IPS-18a (cell line): ENCODE measurements around the gene ATP2A1.
A peak's percentile ranks its signal among the peaks of the same experiment; 100 is the strongest.

Source experiments
- H3K27ac ChIP-seq: one replicate; pipeline ENCODE4 v1.5.1; 2013; ENCODE audit warnings: low read length
- H3K27me3 ChIP-seq: one replicate; pipeline ENCODE4 v1.6.1; 2013; ENCODE audit warnings: mild to moderate bottlenecking, low read length; ENCODE audit not compliant: control insufficient read depth, insufficient read depth
- H3K36me3 ChIP-seq: one replicate; pipeline ENCODE4 v1.6.1; 2013; ENCODE audit warnings: low read depth, low read length; ENCODE audit not compliant: control insufficient read depth
- H3K4me1 ChIP-seq: one replicate; pipeline ENCODE4 v1.6.1; 2013; ENCODE audit warnings: low read depth, low read length; ENCODE audit not compliant: control insufficient read depth
- H3K4me3 ChIP-seq: one replicate; pipeline ENCODE4 v1.5.1; 2013; ENCODE audit warnings: low read length
- H3K9ac ChIP-seq: one replicate; pipeline ENCODE4 v1.6.1; 2013; ENCODE audit warnings: mild to moderate bottlenecking, low read length, moderate library complexity
- H3K9me3 ChIP-seq: one replicate; pipeline ENCODE4 v1.6.1; 2013; ENCODE audit warnings: low read depth, low read length; ENCODE audit not compliant: control insufficient read depth

The ATP2A1 gene

GRCh38 chr16:28878083-28878926 is at the start of gene ATP2A1:
ATP2A1 (plus strand) TSS chr16:28878488; CDS start chr16:28878672, 184 bp downstream.
- Histone ChIP-seq H3K9ac (peak within 1 kb of the TSS; percentile 64), H3K4me3 (peak within 1 kb of the TSS; percentile 71), H3K27me3 (peaks cover 11% of the 10 kb centered on the region), H3K4me1 (peaks cover 7% of the 10 kb centered on the region), H3K36me3 (peaks cover 6% of the 10 kb centered on the region), H3K9me3 (no peaks in the 10 kb centered on the region), H3K27ac (no peak within 1 kb of the TSS)

DNA sequence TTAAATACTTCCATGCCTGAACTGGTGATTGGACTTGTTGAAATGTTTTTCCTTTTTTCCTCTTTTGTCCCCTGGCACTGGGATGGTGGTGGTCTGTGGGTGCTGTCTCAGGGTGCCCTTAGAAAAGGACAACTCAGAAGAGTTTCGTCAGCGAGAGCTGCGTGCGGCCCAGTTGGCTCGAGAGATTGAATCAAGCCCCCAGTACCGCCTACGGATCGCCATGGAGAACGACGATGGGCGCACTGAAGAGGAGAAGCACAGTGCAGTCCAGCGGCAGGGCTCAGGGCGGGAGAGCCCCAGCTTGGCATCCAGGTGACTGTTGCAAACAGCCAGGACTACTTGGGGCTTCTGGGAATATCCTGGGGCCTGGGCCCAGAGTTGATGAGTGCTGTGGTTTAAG is 48.5 kb upstream of the ATP2A1 start:
- Histone ChIP-seq H3K9ac (no peak overlapping the region), H3K9me3 (no peaks in the 10 kb centered on the region), H3K4me1 (peaks cover 6% of the 10 kb centered on the region), H3K4me3 (no peak overlapping the region), H3K36me3 (peaks cover 97% of the 10 kb centered on the region), H3K27me3 (no peaks in the 10 kb centered on the region), H3K27ac (no peak overlapping the region)

- Histone ChIP-seq H3K9me3 (no peaks in the 10 kb centered on the region), H3K27ac (no peak overlapping the region), H3K27me3 (no peaks in the 10 kb centered on the region), H3K9ac (no peak overlapping the region), H3K4me1 (peaks cover under 1% of the 10 kb centered on the region), H3K4me3 (no peak overlapping the region), H3K36me3 (peaks cover 100% of the 10 kb centered on the region)
These were observed 47.8 kb upstream of the ATP2A1 start for GRCh38 chr16:28830531-28830930.

GRCh38 chr16:28834349-28834748 is 43.9 kb upstream of the ATP2A1 start:
- H3K27me3 ChIP-seq = no peaks in the 10 kb centered on the region
- H3K36me3 ChIP-seq = peaks cover 92% of the 10 kb centered on the region
- no peak overlapping the region for H3K27ac ChIP-seq
- H3K9me3 ChIP-seq = no peaks in the 10 kb centered on the region
- no peak overlapping the region for H3K4me3 ChIP-seq
- H3K4me1 ChIP-seq = no peaks in the 10 kb centered on the region
- no peak overlapping the region for H3K9ac ChIP-seq

- Histone ChIP-seq H3K27me3 (no peaks in the 10 kb centered on the region), H3K27ac (no peak overlapping the region), H3K9me3 (no peaks in the 10 kb centered on the region), H3K4me1 (no peaks in the 10 kb centered on the region), H3K4me3 (no peak overlapping the region), H3K36me3 (peaks cover 84% of the 10 kb centered on the region), H3K9ac (no peak overlapping the region)
These were observed 43.1 kb upstream of the ATP2A1 start for GRCh38 chr16:28834873-28835863.

DNA sequence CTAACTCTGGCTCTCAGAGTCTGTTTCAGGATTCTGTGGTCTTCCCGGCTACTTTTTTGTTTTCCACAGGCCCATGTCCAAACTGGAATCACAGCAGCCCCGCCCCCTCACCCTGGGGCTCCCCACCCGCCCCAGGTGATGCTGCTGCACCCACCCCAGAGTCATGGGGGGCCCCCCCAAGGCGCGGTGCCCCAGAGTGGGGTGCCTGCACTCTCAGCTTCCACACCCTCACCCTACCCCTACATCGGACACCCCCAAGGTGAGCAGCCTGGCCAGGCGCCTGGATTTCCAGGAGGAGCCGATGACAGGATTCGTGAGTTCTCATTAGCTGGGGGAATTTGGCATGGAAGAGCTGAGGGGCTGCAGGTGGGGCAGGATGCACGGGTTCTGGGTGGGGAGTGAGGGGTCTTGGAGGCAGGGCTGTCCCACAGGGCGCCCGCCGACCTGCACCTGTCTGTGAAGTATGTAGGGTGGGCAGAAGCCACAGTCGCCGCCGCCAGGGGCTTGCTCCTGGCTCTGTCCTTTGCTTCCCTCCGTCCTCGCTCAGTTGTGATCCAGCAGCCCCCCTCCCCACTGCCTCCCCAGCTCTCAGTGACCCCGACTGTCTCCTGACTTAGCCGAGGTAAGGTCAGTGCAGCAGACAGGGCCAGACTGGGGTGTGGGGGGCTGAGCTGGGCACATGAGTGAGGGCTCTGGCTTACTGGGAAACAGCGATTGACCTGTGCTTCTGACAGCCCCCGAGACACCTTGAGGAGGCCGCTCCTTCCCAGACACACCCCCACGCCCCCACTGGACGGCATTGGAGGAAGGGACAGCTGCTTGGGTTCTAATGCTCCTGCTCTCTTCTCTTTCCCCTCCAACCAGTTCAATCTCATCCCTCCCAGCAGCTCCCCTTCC is 42.2 kb upstream of the ATP2A1 start:
- Histone ChIP-seq H3K9ac (no peak overlapping the region), H3K4me1 (no peaks in the 10 kb centered on the region), H3K27ac (no peak overlapping the region), H3K36me3 (peaks cover 75% of the 10 kb centered on the region), H3K4me3 (no peak overlapping the region), H3K9me3 (no peaks in the 10 kb centered on the region), H3K27me3 (no peaks in the 10 kb centered on the region)

DNA sequence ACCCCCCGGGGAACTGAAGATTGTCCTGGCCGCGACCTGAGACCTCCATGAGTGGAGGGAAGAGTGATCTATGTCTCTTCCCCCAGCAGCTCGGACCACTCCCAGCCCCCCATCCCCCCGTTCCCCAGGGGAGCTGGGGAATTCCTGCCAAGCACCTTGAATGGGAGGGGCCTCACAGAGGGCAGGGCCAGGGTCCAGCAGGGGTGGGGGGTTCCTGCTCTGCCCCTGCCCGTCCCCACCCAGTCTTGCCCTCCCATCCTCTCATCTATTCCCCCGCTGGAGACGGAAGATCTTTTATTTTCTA is 41.6 kb upstream of the ATP2A1 start:
- no peaks in the 10 kb centered on the region for H3K4me1 ChIP-seq
- H3K9me3 ChIP-seq = no peaks in the 10 kb centered on the region
- H3K27ac ChIP-seq = no peak overlapping the region
- no peaks in the 10 kb centered on the region for H3K27me3 ChIP-seq
- H3K4me3 ChIP-seq = no peak overlapping the region
- H3K9ac ChIP-seq = no peak overlapping the region
- H3K36me3 ChIP-seq = peaks cover 69% of the 10 kb centered on the region

DNA sequence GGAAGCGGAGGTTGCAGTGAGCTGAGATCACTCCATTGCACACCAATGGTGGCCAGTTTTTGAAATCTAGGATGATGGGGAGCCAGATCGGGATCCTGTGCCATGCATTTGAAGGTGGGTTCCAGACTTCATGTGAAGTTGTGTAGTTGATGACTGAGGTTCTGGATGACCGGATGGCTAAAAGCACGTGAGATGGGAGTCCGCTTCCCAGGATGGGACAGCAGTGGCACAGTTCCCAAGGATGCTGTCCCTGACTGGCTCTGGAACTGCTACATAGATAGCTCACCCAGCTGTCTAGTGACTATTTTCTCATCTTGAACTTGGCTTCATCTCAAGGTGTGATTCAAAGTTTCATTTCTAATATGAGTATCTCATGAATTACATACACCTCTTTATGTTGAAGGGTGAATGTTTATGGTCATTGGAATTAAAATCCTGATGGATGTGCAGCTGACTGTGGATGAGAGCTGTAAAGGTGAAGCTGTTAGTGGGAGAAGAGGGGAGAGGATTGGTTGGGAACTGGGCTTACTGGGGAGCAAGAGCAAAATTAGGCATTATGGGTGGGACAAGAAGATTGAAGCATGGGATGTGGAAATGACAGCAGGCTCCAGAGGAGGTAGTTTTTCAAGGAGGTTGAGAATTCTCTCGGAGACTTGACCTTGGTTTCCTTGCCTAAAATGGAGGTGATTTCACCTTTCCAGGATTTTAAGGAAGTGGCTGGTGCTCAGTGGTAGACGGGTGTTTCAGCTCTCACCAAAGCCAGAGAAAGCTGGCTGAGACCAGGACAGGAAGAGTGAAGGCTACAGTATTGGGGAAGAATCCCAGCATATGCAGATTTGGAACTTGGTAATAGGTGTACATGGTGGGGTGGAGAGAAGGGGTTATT is 40.4 kb upstream of the ATP2A1 start:
- Histone ChIP-seq H3K9me3 (no peaks in the 10 kb centered on the region), H3K36me3 (peaks cover 68% of the 10 kb centered on the region), H3K27ac (no peak overlapping the region), H3K4me1 (no peaks in the 10 kb centered on the region), H3K9ac (no peak overlapping the region), H3K27me3 (no peaks in the 10 kb centered on the region), H3K4me3 (no peak overlapping the region)

GRCh38 chr16:28838558-28838918 is 39.8 kb upstream of the ATP2A1 start:
- Histone ChIP-seq H3K4me3 (no peak overlapping the region), H3K9me3 (no peaks in the 10 kb centered on the region), H3K27ac (no peak overlapping the region), H3K4me1 (no peaks in the 10 kb centered on the region), H3K27me3 (no peaks in the 10 kb centered on the region), H3K36me3 (peaks cover 68% of the 10 kb centered on the region), H3K9ac (no peak overlapping the region)

DNA sequence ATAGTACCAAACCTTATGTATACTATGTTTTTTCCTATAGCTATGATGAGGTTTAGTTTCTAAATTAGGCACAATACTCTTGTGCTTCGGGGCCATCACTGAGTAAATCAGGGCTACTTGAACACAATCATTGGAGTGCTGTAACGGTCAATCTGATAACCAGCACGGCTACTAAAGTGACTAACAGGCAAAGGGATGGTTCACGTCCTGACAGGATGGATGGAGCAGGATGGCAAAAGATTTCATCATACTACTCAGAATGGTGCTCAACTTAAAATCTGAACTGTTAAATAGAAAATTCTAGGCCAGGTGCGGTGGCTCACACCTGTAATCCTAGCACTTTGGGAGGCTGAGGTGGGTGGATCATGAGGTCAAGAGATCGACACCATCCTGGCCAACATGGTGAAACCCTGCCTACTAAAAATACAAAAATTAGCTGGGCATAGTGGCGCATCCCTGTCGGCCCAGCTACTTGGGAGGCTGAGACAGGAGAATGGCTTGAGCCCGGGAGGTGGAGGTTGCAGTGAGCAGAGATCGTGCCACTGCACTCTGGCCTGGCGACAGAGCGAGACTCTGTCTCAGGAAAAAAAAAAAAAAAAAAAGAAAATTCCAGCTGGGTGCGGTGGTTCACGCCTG is 39.2 kb upstream of the ATP2A1 start:
- Histone ChIP-seq H3K36me3 (peaks cover 68% of the 10 kb centered on the region), H3K4me1 (no peaks in the 10 kb centered on the region), H3K9me3 (no peaks in the 10 kb centered on the region), H3K27ac (no peak overlapping the region), H3K4me3 (no peak overlapping the region), H3K9ac (no peak overlapping the region), H3K27me3 (no peaks in the 10 kb centered on the region)
